Duodenal mucosa (tissue), 2 donors: Measurements from ENCODE around the gene NR1D1.
"Not testable (repeated sequence)": the region's sequence is repeated elsewhere in the genome, so short reads cannot be mapped to it uniquely, and the experiment has no call there.

Experiments used
- H3K27ac ChIP-seq: one replicate; pipeline ENCODE4 v1.7.0; 2013; ENCODE audit warnings: low read depth, low read length
- H3K27me3 ChIP-seq, 2 donors: one replicate each; pipeline ENCODE4 v1.7.0; 2013; ENCODE audit warnings: low read length in 2 of 2, control low read depth in 1 of 2; ENCODE audit not compliant: insufficient read depth in 2 of 2, control insufficient read depth in 1 of 2
- H3K36me3 ChIP-seq, 2 donors: one replicate each; pipeline ENCODE4 v1.7.0; 2013; ENCODE audit warnings: low read length in 2 of 2, control low read depth in 1 of 2; ENCODE audit not compliant: insufficient read depth in 2 of 2, control insufficient read depth in 1 of 2
- H3K4me1 ChIP-seq, 2 donors: one replicate each; pipeline ENCODE4 v1.7.0; 2013; ENCODE audit warnings: low read length in 2 of 2, control low read depth in 1 of 2; ENCODE audit not compliant: insufficient read depth in 2 of 2, control insufficient read depth in 1 of 2
- H3K4me3 ChIP-seq, 2 donors: one replicate each; pipeline ENCODE4 v1.7.0; 2013; ENCODE audit warnings: low read length in 2 of 2, low read depth in 1 of 2
- H3K9ac ChIP-seq, 2 donors: one replicate each; pipeline ENCODE4 v1.7.0; 2013; ENCODE audit warnings: low read length in 2 of 2, low read depth in 1 of 2
- H3K9me3 ChIP-seq, 2 donors: one replicate each; pipeline ENCODE4 v1.7.0; 2013; ENCODE audit warnings: low read length in 2 of 2, control low read depth in 1 of 2; ENCODE audit not compliant: control insufficient read depth in 1 of 2

NR1D1 gene

DNA sequence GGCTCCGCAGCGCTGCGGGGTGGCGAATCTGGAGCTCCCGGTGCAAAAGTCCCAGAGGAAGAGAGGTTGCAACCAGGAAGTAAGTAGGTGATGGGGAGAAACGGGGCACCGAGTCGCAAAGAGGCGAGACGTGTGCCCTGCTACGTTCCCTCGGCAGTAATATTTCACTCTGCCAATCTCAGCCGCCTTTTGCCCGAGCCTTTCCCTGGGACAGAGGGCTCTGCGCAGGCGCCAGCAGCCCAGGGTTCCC lies at the start of gene NR1D1:
TSS of gene NR1D1 (minus strand) at position 171 of the 250 bp plus-strand sequence. CDS start 495 bp downstream, outside the sequence.
- no peaks in the 10 kb centered on the region for H3K9me3 ChIP-seq
- peaks cover 78 to 79% of the 10 kb centered on the region in 2 donors for H3K4me1 ChIP-seq
- H3K27me3 ChIP-seq, result no peaks in the 10 kb centered on the region
- peak within 1 kb of the TSS; percentile 89 to 98 for H3K9ac ChIP-seq
- H3K4me3 ChIP-seq, result peak within 1 kb of the TSS; percentile 76 to 99
- peak within 1 kb of the TSS; percentile 94 for H3K27ac ChIP-seq
- H3K36me3 ChIP-seq, result peaks cover 6 to 21% of the 10 kb centered on the region in 2 donors

DNA sequence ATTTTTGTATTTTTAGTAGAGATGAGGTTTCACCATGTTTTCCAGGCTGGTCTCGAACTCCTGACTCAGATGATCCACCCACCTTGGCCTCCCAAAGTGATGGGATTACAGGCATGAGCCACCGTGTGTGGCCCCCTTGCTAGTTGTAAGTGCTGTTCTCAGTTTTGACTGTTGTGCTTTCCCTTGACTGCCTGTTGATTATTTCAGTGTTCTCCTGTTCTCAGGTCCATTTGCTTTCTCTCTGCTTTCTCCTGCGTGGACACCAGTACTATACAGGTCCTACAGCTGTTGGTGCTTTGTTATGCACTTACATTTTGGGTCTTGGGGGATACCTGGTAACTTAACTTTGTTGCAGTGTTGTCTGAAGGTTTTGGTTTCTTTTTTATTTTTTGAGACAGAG lies 48.1 kb upstream of the NR1D1 start:
- Histone ChIP-seq H3K36me3 (peaks cover 24 to 57% of the 10 kb centered on the region in 2 donors), H3K4me1 (no peaks in the 10 kb centered on the region), H3K4me3 (no peak overlapping the region)

DNA sequence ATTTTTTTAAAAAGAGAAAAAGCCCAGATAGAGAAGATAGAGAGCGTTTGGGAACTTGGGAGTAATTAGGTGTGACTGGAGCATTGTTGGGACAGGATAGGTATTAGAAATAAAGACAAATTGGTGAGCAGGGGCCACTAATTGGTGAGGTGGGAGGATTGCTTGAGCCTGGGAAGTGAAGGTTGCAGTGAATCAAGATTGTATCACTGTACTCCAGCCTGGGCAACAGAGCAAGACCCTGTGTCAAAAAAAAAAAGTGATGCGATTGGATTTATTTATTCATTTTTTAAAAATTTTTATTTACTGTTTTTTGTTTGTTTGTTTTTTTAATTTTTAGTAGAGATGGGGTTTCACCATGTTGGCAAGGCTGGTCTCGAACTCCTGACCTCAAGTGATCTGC lies 45.1 kb upstream of the NR1D1 start:
- Histone ChIP-seq H3K9ac (no peak overlapping the region), H3K27ac (no peak overlapping the region), H3K4me1 (peaks cover 10 to 11% of the 10 kb centered on the region in 2 donors), H3K27me3 (no peaks in the 10 kb centered on the region), H3K36me3 (peaks cover 25 to 44% of the 10 kb centered on the region in 2 donors), H3K4me3 (no peak overlapping the region), H3K9me3 (no peaks in the 10 kb centered on the region)

More for the DNA sequence above, 48.1 kb upstream of the NR1D1 start:
- Histone ChIP-seq H3K27me3 (no peaks in the 10 kb centered on the region), H3K9ac (no peak overlapping the region), H3K27ac (no peak overlapping the region), H3K9me3 (no peaks in the 10 kb centered on the region)

DNA sequence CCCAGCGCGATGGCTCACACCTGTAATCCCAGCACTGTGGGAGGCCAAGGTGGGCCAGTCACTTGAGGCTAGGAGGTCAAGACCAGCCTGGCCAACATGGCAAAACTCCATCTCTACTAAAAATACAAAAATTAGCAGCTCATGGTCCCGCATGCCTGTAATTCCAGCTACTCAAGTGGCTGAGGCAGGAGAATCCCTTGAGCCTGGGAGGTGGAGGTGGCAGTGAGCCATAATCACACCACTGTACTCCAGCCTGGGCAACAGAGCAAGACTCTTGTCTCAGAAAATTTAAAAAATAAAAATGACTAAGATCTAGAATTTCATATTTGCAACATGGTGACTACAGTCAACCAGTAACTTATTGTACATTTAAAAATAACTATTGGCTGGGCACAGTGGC lies 42.8 kb upstream of the NR1D1 start:
- not testable (repeated sequence) for H3K9ac ChIP-seq, H3K27me3 ChIP-seq, H3K4me3 ChIP-seq, H3K27ac ChIP-seq, H3K9me3 ChIP-seq
- peaks cover 17 to 20% of the 10 kb centered on the region in 2 donors for H3K4me1 ChIP-seq
- peaks cover 14 to 22% of the 10 kb centered on the region in 2 donors for H3K36me3 ChIP-seq

DNA sequence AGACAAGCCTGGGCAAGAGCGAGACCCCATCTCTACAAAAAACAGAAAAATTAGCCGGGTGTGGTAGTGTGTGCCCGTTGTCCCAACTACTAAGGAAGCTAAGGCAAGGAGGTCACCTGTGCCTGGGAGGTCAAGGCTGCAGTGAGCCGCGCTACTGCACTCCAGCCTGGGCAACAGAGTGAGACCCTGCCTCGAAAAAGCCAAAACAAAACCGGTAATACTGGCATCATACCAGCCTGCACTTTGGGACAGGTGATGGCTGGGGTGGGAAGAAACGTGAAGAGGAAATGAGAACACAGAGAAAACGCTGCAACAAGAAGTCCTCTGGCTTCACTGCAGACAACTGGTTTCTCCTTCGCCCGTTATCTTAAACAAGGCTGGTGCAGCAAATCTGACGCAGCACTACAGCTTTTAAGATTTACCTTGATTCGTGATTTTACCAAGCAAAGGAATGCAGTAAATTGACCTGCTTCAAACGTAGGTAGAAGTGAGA lies 39.2 kb upstream of the NR1D1 start:
- Histone ChIP-seq H3K9me3 (no peaks in the 10 kb centered on the region), H3K27ac (peak overlapping the region; percentile 82), H3K4me3 (peak overlapping the region; percentile 73 to 88), H3K36me3 (peaks cover 26 to 30% of the 10 kb centered on the region in 2 donors), H3K9ac (peak overlapping the region; percentile 88 to 98), H3K4me1 (peaks cover 22 to 23% of the 10 kb centered on the region in 2 donors), H3K27me3 (no peaks in the 10 kb centered on the region)

DNA sequence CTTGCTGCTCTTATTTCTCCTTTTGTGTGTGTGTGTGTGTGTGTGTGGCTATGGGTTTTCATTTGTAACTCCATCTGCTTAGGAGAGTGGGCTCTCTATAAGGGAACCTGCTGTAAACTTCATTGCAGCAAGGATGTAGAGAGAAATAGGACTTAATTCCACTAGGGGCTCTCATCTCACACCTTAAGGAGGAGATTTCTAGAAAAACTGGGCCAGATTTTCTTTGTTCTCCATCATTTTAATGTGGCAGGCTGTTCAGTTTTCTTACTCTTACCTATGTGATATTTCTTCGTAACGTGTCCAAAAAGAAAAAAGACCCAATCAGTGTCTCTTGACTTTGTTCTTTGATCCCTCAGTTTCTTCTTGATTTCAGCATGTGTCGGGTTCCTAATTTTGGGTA lies 35.4 kb upstream of the NR1D1 start:
- Histone ChIP-seq H3K4me1 (peaks cover 25 to 31% of the 10 kb centered on the region in 2 donors), H3K4me3 (no peak overlapping the region), H3K9ac (no peak overlapping the region), H3K27me3 (no peaks in the 10 kb centered on the region), H3K27ac (no peak overlapping the region), H3K36me3 (peaks cover 30 to 59% of the 10 kb centered on the region in 2 donors), H3K9me3 (no peaks in the 10 kb centered on the region)

DNA sequence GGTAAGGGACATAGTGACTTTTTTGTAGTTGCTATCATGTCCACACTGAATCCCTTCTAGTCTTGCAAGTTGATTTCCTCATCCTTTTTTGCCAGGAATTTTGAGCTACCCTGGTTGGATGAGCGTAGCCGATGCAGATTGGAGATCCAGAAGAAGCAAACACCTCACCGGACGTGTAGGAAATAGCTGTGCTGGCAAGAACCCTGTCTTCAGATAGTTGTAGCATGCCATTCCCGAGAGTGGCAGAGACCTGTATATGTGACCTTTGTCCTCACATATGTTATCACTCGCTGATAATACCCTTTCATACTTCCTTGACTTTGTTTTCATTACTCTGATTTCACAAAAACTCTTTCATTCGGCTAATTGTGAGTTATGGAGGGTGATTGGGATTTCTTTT lies 33.8 kb upstream of the NR1D1 start:
- Histone ChIP-seq H3K4me3 (peak overlapping the region; percentile 6 to 30), H3K4me1 (peaks cover 21 to 27% of the 10 kb centered on the region in 2 donors), H3K9me3 (no peaks in the 10 kb centered on the region), H3K9ac (peak overlapping the region in 1 of 2 donors; percentile 28), H3K27me3 (no peaks in the 10 kb centered on the region), H3K27ac (peak overlapping the region; percentile 23), H3K36me3 (peaks cover 38 to 76% of the 10 kb centered on the region in 2 donors)

DNA sequence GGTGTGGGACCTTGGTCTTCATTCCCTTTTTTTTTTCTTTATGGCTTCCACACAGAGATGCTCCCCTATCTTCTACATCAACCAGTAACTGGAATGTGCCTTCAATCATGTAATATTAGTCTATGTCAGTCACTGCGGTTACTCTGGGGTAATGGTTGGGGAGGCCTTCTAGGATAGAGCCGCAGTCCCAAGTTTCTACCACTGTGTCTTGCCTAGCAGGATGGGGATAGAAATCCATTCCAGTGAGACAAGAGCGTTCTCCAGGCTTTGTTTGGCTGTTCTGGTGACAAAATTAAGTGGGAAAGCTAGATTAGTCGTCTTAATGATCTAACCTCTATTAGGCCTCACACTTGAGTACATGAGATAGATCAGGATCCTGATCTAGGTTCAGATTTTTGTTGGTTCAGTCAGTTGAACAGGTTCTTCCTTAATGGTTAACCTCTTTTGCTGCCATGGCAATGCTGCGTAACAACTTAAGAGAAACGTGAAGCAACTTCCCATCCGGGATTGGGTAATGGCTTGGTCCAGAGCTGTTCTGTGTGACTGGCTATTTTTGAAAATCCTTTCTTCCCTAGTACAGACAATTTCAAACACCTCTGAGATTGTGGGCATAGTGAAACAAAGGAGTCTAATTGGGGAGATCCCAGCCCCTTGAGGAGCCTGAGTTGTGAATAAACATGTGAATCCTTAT lies 30.1 kb upstream of the NR1D1 start:
- H3K27me3 ChIP-seq, result no peaks in the 10 kb centered on the region
- H3K36me3 ChIP-seq, result peaks cover 37 to 84% of the 10 kb centered on the region in 2 donors
- H3K9ac ChIP-seq, result no peak overlapping the region
- H3K27ac ChIP-seq, result no peak overlapping the region
- H3K4me1 ChIP-seq, result peaks cover 16 to 24% of the 10 kb centered on the region in 2 donors
- no peak overlapping the region for H3K4me3 ChIP-seq
- H3K9me3 ChIP-seq, result no peaks in the 10 kb centered on the region

DNA sequence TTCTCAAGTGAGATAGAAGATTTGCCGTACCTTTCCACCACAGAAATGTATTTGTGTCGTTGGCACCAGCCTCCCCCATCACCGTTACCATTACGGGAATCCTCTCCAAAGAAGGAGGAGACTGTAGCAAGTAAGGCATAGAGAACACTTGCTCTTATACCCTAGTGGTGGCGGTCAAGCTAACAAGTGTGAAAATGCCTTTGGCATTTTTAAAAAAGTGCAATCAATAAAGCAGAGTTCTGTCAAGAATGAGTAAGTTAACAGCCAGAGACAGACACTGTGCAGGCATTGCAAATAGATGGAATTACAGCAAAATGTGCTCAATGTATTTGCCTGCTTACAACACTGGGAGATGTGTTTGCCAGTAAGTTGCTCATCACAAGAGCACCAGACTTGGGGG lies 29.1 kb upstream of the NR1D1 start:
- Histone ChIP-seq H3K4me1 (peaks cover 21 to 22% of the 10 kb centered on the region in 2 donors), H3K4me3 (no peak overlapping the region), H3K9me3 (no peaks in the 10 kb centered on the region), H3K27me3 (no peaks in the 10 kb centered on the region), H3K27ac (no peak overlapping the region), H3K36me3 (peaks cover 27 to 74% of the 10 kb centered on the region in 2 donors), H3K9ac (no peak overlapping the region)

DNA sequence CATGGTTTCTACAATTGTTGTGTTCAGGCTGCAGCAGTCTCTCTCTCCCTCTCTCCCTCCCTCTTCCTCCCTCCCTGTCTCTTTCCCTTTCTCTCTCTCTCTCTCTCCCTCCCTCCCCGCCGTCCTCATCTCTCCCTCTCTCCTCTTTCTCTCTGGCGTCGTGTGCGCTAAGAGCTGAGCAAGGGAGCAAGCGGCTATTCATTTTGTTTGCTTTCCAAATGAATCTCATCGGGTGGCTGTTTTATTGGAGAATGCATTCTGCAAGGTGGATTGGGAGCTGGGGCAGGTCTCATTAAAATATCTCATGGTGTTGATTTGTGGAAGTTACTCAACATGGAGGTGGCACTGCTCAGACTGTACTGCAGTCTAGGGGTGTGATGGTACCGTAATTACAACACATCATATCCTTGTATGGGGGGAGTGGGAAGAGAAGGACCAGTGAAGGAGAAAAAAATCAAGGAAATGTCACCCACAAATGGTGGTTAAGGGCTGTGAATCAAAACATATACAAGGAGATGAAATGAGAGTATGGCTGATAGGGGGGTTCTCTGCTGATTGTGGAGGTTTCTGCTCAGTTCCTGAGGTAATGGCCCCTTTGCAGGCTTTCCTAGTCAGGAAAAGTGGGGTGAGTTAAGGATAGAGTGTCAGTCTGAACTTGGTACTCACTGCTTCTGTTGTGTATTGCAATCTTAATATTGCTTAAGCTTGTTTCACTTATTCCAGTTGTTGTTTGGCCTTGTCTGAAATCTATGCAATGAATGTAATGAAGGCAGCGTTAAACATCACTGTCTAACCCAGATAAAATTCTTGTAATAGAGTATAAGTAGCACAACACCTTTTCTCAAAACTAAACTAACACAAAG lies 24.1 kb upstream of the NR1D1 start:
- Histone ChIP-seq H3K27me3 (no peaks in the 10 kb centered on the region), H3K9me3 (no peaks in the 10 kb centered on the region), H3K4me1 (peaks cover 11 to 21% of the 10 kb centered on the region in 2 donors), H3K36me3 (peaks cover 13 to 27% of the 10 kb centered on the region in 2 donors), H3K27ac (no peak overlapping the region), H3K9ac (peak overlapping the region; percentile 92), H3K4me3 (peak overlapping the region; percentile 92 to 98)
